CD4-positive, alpha-beta T cell treated with Interleukin-4 for 4 hours (primary cell): ENCODE results near the gene RNF32.
"Not testable (repeated sequence)": the region's sequence is repeated elsewhere in the genome, so short reads cannot be mapped to it uniquely, and the experiment has no call there.

Experiments
- DNase-seq: peaks from one replicate; pipeline ENCODE4 v3.0.0-alpha.2; 2020

The RNF32 gene

GRCh38 chr7:156642306-156643045 lies 1.9 kb downstream of the RNF32 start:
- no peak for DNase-seq

DNA sequence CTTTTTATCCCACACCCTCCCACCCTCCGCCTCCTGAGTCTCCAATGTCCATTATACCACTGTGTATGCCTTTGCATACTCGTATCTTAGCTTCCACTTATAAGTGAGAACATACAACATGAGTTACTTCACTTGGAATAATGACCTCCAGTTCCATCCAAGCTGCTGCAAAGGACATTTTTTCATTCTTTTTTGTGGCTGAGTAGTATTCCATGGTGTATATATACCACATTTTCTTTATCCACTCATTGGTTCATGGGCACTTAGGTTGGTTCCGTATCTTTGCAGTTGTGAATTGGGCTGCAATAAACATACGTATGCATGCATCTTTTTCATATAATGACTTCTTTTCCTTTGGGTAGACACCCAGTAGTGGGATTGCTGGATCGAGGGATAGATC lies 6.8 kb downstream of the RNF32 start:
- not testable (repeated sequence) for DNase-seq

DNA sequence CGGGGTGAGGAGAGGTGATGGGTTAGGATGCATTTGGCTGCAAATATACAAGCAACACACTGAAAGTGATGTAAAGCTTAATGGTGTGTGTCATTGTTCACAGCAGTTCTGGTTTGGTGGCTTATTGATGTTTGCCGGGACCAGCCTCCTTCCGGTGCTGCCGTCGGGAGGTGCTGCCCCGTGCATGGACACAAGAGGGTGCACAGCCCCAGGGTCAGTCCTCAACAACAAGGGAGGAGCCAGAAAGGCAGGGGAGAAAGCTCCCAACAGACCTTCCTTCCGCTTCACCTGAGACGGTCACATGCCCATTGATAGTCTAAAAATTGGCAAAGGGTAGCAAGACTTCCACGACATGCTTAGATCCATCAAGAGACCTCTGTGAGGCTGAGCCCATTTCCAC lies 9.5 kb downstream of the RNF32 start:
- DNase-seq: no peak

- DNase-seq: no peak
Observed at GRCh38 chr7:156651474-156651873, 10.9 kb downstream of the RNF32 start.

- no peak for DNase-seq
Observed at GRCh38 chr7:156652886-156653568, 12.5 kb downstream of the RNF32 start.

DNA sequence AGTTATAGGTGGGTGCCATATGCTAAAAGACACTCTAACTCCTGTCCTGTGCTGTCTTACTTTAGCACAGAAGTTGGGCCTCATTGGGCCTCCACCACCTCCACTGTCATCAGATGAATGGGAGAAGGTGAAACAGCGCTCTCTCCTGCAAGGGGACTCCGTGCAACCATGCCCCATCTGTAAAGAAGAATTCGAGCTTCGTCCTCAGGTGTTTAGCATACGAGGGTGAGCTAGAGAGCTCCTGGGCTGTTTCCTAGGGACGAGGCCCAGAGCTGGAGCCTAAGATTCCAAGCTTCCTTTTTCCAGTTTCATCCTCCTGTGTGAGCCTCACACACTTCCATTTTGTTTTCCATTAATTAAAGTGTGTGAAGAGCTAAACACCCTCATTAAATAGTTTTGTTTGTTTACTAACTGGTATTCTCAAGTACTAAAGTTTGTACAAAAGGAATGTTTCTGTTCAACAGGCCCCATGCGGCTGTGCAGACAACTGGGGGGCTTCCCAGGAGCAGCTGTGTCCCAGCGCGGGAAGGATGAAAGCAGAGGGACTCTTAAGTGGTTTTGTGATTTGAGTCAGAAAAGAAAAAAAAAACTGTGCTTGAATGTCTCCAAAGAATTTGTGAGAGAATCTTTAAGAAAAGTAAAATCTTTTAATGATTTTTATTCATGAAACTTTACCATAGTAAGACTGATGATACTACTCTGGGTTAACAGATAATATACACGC lies 14.1 kb downstream of the RNF32 start:
- DNase-seq: no peak

DNA sequence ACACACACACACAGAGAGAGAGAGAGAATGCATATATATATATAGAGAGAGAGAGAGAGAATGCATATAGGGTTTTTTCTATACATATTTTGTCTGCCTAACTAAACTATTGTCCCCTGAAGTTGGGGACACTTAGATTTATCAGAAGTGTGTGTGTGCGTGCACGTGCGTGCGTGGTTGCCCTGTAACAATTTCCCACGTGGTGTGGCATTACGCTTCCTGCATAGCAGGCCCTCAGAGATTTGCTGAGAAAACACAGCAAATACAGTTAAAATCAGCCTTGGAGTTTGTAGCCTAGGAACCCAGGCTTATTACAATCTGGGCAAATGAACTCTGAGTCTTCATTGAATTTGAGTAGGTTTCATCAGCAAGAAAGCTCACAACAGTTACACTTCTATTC lies 14.7 kb downstream of the RNF32 start:
- DNase-seq: no peak

- DNase-seq: no peak
Observed at GRCh38 chr7:156655983-156656382, 15.4 kb downstream of the RNF32 start.

DNA sequence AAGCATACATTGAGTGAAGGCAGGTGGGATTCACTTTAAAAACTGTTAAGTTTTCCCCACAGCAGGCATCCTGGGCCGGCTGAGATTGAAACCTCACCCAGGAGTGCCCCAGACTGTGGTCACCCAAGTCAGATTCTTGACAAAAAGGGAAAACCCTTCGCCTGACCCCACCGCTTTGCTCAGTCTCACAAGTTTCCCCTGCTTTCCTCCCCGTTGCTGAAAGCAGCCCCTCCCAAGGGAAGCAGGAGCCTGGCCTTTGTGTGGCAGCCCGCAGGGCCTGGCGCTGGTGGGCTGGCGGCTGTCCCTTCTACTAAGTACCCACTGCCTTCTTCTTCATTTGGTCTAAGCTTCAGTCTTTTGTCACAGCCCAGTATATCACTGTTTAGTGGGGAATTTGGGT lies 16.0 kb downstream of the RNF32 start:
- DNase-seq: no peak

DNA sequence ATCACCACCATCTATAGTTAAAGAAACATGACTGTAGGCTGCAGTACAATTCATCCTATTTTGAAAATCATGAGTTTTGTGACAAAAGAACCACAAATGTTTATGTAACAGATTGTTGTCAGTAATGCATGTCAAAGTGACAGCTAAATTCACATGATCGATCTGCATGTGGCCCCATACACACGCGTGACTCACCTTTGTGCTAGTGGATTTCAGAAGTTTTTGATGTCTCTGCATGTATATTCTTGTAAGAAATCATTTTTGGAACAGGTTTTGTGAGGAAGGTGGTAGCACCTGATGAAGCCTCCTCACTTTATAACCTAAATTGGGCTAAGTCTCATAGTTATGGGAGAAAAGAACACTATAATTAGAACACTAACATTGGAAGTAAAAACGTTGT lies 17.1 kb downstream of the RNF32 start:
- no peak for DNase-seq

DNA sequence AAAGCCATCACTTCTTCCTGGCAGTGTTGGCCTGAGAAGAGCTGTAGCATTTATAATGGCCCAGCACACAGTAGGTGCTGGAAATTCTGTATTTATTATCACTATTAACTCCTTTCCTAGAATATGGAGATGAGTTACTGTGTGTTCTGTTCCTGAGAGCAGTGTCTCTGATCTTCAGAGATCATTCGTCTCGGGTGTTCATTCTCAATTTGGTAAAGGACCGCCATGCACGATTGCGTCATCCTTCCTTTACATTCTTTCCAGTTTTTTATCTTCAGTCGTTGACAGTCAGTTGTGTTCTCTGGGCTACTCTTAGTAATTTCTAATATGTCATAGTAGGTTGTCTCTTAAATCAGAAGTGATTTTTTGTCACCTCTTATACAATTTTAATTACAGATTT lies 18.6 kb downstream of the RNF32 start:
- no peak for DNase-seq

DNA sequence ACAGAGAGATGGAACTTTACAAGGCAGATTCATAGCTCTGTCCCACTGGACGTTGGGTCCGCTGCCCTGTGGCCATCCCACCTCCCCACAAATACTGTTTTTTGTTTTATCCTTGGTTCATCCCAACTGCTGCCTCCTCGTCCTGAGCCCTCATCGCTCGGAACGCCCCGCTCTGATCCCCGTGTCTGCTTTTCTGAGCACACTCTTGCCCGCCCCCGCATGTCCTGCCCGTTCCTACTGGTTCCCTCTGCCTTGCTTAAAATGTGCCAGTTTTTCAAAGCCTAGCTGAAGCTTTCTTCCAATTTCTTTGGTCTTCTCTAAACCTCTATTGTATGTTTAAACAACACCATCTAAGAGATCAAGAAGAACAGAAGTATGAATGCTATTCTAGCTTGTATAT lies 19.4 kb downstream of the RNF32 start:
- no peak for DNase-seq

DNA sequence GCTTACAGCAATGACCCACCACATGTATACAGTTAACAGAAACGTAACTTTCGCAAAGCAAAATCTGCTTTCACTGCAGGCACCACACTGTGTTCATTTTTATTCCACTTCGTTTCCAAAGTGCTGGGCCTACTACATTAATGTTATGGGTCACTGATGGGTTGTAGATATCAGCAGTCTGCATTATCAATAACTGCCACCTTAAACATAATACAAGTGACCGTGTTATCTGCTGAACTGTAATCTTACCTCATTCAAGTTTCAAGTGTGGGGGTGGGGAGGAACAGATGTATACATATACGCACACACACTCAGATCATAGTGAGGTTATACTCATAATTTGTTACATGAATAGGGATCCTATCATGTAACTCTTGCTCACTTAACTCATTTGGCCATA lies 21.1 kb downstream of the RNF32 start:
- no peak for DNase-seq

DNA sequence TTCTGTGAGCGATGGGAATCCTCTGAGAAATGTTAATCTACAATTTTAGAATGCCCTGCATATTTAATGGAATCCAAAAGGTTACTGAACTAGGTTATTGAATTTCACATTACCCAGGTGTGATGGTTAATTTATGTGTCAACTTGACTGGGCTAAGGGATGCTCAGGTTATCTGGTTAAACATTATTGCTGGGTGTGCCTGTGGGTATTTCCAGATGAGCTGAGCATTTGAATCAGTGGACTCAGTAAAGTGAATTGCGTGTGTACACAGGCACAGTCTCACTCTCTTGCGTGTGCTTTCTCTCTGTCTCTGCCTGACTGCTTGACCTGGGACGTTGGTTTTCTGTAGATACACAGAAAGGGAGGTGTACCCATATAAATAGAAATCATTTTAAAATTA lies 21.7 kb downstream of the RNF32 start:
- DNase-seq: no peak

GRCh38 chr7:156665101-156665500 lies 24.5 kb downstream of the RNF32 start:
- no peak for DNase-seq

GRCh38 chr7:156666368-156667109 lies 26.0 kb downstream of the RNF32 start:
- no peak for DNase-seq

- no peak for DNase-seq
Observed at GRCh38 chr7:156667110-156667426, 26.5 kb downstream of the RNF32 start.

- DNase-seq: no peak
Observed at GRCh38 chr7:156668130-156668741, 27.7 kb downstream of the RNF32 start.

- no peak for DNase-seq
Observed at GRCh38 chr7:156669035-156669828, 28.7 kb downstream of the RNF32 start.

- no peak for DNase-seq
Observed at GRCh38 chr7:156673454-156673853, 32.9 kb downstream of the RNF32 start.

- no peak for DNase-seq
Observed at GRCh38 chr7:156673902-156674301, 33.3 kb downstream of the RNF32 start.

DNA sequence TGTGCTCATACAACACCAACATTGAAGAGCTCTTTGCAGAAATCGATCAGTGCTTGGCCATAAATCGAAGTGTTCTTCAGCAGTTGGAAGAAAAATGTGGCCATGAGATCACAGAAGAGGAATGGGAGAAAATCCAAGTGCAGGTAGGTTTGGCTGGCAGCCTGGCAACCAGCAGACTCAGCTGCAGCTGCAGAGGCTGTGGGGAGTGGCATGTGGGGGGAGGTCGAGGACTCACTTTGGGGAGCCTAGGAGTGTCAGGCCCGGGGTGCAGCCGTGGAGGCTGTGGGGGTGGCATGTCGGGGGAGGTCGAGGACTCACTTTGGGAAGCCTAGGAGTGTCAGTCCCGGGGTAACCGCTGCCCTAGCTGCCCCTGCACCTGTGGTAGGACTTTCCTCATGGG lies 35.1 kb downstream of the RNF32 start:
- no peak for DNase-seq
